CD4-positive, alpha-beta T cell treated with Interleukin-4 for 1 hour (primary cell): ENCODE data around the gene PRPF18.
"Not testable (repeated sequence)": the region's sequence is repeated elsewhere in the genome, so short reads cannot be mapped to it uniquely, and the experiment has no call there.

ENCODE experiments used
- DNase-seq, 2 donors: peaks; one replicate each; pipeline ENCODE4 v3.0.0-alpha.2; 2020 to 2022

Gene PRPF18

GRCh38 chr10:13586676-13587355, at the start of gene PRPF18:
TSS of gene PRPF18 (plus strand) at chr10:13586965. CDS start at chr10:13587087, 122 bp downstream.
- peak; percentile 94 to 95 for DNase-seq

- not testable (repeated sequence) for DNase-seq
Measured at GRCh38 chr10:13537985-13538384, 48.8 kb upstream of the PRPF18 start.

- no peak for DNase-seq
Measured at GRCh38 chr10:13542533-13542932, 44.2 kb upstream of the PRPF18 start.

GRCh38 chr10:13550802-13551201, 36.0 kb upstream of the PRPF18 start:
- no peak for DNase-seq

GRCh38 chr10:13555884-13556510, 30.8 kb upstream of the PRPF18 start:
- DNase-seq: no peak

GRCh38 chr10:13559124-13559700, 27.6 kb upstream of the PRPF18 start:
- no peak for DNase-seq

GRCh38 chr10:13560597-13560996, 26.2 kb upstream of the PRPF18 start:
- DNase-seq: no peak

- DNase-seq: no peak
Measured at GRCh38 chr10:13563481-13564445, 23.0 kb upstream of the PRPF18 start.

GRCh38 chr10:13564576-13564975, 22.2 kb upstream of the PRPF18 start:
- no peak for DNase-seq

GRCh38 chr10:13567030-13567429, 19.7 kb upstream of the PRPF18 start:
- peak in 1 of 2 donors; percentile 37 for DNase-seq

GRCh38 chr10:13571541-13571940, 15.2 kb upstream of the PRPF18 start:
- DNase-seq: no peak

GRCh38 chr10:13573960-13574359, 12.8 kb upstream of the PRPF18 start:
- no peak for DNase-seq

GRCh38 chr10:13585195-13585751, 1.5 kb upstream of the PRPF18 start:
- no peak for DNase-seq

GRCh38 chr10:13585943-13586342, 822 bp upstream of the PRPF18 start:
- no peak for DNase-seq

- no peak for DNase-seq
Measured at GRCh38 chr10:13587391-13587790, 626 bp downstream of the PRPF18 start.

- DNase-seq: no peak
Measured at GRCh38 chr10:13589316-13589715, 2.6 kb downstream of the PRPF18 start.

- DNase-seq: no peak
Measured at GRCh38 chr10:13590886-13591285, 4.1 kb downstream of the PRPF18 start.

GRCh38 chr10:13592306-13592705, 5.5 kb downstream of the PRPF18 start:
- no peak for DNase-seq

- DNase-seq: no peak
Measured at GRCh38 chr10:13593535-13593934, 6.8 kb downstream of the PRPF18 start.

GRCh38 chr10:13594641-13595040, 7.9 kb downstream of the PRPF18 start:
- DNase-seq: no peak

- no peak for DNase-seq
Measured at GRCh38 chr10:13597909-13598308, 11.1 kb downstream of the PRPF18 start.

GRCh38 chr10:13604357-13605040, 17.7 kb downstream of the PRPF18 start:
- DNase-seq: no peak
